Lung (tissue), 12 donors: ENCODE data around the gene ADAMTS18. TPM values are rescaled to one million over a fixed set of nuclear protein-coding genes. Genes with fewer than 3 reads are reported as not detected.
A peak's percentile ranks its signal among the peaks of the same experiment; 100 is the strongest.

Source experiments
- ATAC-seq: fragments of 200-7000 bp; cut with Tn5 transposase; one replicate; pipeline ENCODE4 v1.9.1; 2020; ENCODE audit warnings: moderate number of reproducible peaks; ENCODE audit not compliant: insufficient read depth, low FRiP score
- DNase-seq, 3 donors: peaks; one replicate each; pipeline ENCODE4 v3.0.0-alpha.2; 2013 to 2017
- H3K27ac ChIP-seq, 2 donors: one replicate each; pipeline ENCODE4 v1.5.1; 2013; ENCODE audit warnings: mild to moderate bottlenecking in 2 of 2, moderate library complexity in 2 of 2, control low read depth in 1 of 2, inconsistent platforms in 1 of 2, low read depth in 1 of 2, low read length in 1 of 2
- H3K27me3 ChIP-seq, 3 donors: one replicate each; pipeline ENCODE4 v1.5.1; 2013; ENCODE audit warnings: low read length in 2 of 3; ENCODE audit not compliant: control insufficient read depth in 3 of 3, insufficient read depth in 3 of 3
- H3K36me3 ChIP-seq, 4 donors: one replicate each; pipeline ENCODE4 v1.5.1; 2013; ENCODE audit warnings: low read length in 4 of 4, mild to moderate bottlenecking in 1 of 4, moderate library complexity in 1 of 4; ENCODE audit not compliant: control insufficient read depth in 4 of 4, insufficient read depth in 4 of 4
- H3K4me1 ChIP-seq, 5 donors: one replicate each; pipeline ENCODE4 v1.5.1; 2013; ENCODE audit warnings: low read length in 5 of 5, mild to moderate bottlenecking in 2 of 5, moderate library complexity in 1 of 5; ENCODE audit not compliant: control insufficient read depth in 5 of 5, insufficient read depth in 5 of 5
- H3K4me3 ChIP-seq: one replicate; pipeline ENCODE4 v1.5.1; 2013; ENCODE audit warnings: mild to moderate bottlenecking, control low read depth, moderate library complexity
- H3K9ac ChIP-seq, 2 donors: one replicate each; pipeline ENCODE4 v1.5.1; 2013; ENCODE audit warnings: low read length in 2 of 2, control low read depth in 1 of 2; ENCODE audit not compliant: insufficient read depth in 1 of 2
- H3K9me3 ChIP-seq, 4 donors: one replicate each; pipeline ENCODE4 v1.5.1; 2013; ENCODE audit warnings: low read length in 3 of 4, mild to moderate bottlenecking in 1 of 4, moderate library complexity in 1 of 4; ENCODE audit not compliant: control insufficient read depth in 4 of 4, insufficient read depth in 3 of 4
- CTCF ChIP-seq: IDR thresholded peaks from 2 replicates; pipeline ENCODE4 v1.5.1; 2012; ENCODE audit warnings: mild to moderate bottlenecking; ENCODE audit errors: control extremely low read depth, extremely low read depth
- WGBS, 2 donors: extraction: QIAGEN DNeasy Blood & Tissue Kit; methylation state at CpG; one replicate each; pipeline ENCODE4 v1.1.7; 2013; 5-methylcytosine and 5-hydroxymethylcytosine counted together
- polyA plus RNA-seq, 2 donors: library from polyadenylated mRNA; stranded (reverse); fragments of 200-250 nt; gene quantifications; one replicate each; pipeline ENCODE4 v1.2.1, GENCODE V29; 2013
- total RNA-seq, 2 donors: library from RNA; depleted of rRNA in 1 of 2; stranded (reverse); fragments of >200 nt in 1 of 2; gene quantifications; one replicate each; pipeline ENCODE4 v1.2.1, GENCODE V29; 2014 to 2021
- donor health status: control.
- donor health status: control.
- donor health status: Bipolar disorder and iron deficiency.
- donor health status: healthy.
- donor health status: DM: yes; HTN: yes; CAD: no.

The ADAMTS18 gene
- total and polyA plus RNA-seq, 4 donors: 0.02 to 0.82 TPM; not detected in 2

GRCh38 chr16:77307426-77308162 lies 127.2 kb downstream of the ADAMTS18 start:
- no peak for TF ChIP-seq CTCF
- Histone ChIP-seq H3K4me3 (no peak overlapping the region), H3K9ac (no peak overlapping the region), H3K36me3 (no peaks in the 10 kb centered on the region), H3K27me3 (no peaks in the 10 kb centered on the region), H3K4me1 (peaks cover 0 to 4% (median 0%) of the 10 kb centered on the region in 5 donors), H3K9me3 (no peaks in the 10 kb centered on the region), H3K27ac (no peak overlapping the region)
- 57 to 67% methylated on average over 8 of the region's 8 CpGs for WGBS, 2 donors
- ATAC-seq: no peak
- DNase-seq: no peak

- no peak for TF ChIP-seq CTCF
- H3K4me1 ChIP-seq: peaks cover 0 to 4% (median 0%) of the 10 kb centered on the region in 5 donors
- ATAC-seq (no peak), DNase-seq (no peak)
- no peaks in the 10 kb centered on the region for H3K36me3 ChIP-seq
- H3K27ac ChIP-seq: no peak overlapping the region
- no peaks in the 10 kb centered on the region for H3K27me3 ChIP-seq
- H3K4me3 ChIP-seq: no peak overlapping the region
- H3K9ac ChIP-seq: no peak overlapping the region
- H3K9me3 ChIP-seq: no peaks in the 10 kb centered on the region
- 64 to 83% methylated on average over 3 of the region's 3 CpGs for WGBS, 2 donors
These were observed 128.8 kb downstream of the ADAMTS18 start for GRCh38 chr16:77306075-77306474.

- no peak for ATAC-seq
- WGBS, 2 donors: 42 to 72% methylated on average over 2 of the region's 2 CpGs
- peaks cover 0 to 4% (median 0%) of the 10 kb centered on the region in 5 donors for H3K4me1 ChIP-seq
These were observed 130.0 kb downstream of the ADAMTS18 start for GRCh38 chr16:77304877-77305276.

More at GRCh38 chr16:77304877-77305276, 130.0 kb downstream of the ADAMTS18 start:
- H3K9ac ChIP-seq: no peak overlapping the region
- TF ChIP-seq CTCF: no peak
- no peaks in the 10 kb centered on the region for H3K36me3 ChIP-seq
- H3K27me3 ChIP-seq: no peaks in the 10 kb centered on the region
- DNase-seq: peak in 1 of 3 donors; percentile 38
- H3K27ac ChIP-seq: no peak overlapping the region
- no peak overlapping the region for H3K4me3 ChIP-seq
- H3K9me3 ChIP-seq: no peaks in the 10 kb centered on the region
